CD14-positive monocyte (primary cell): ENCODE data around the gene A2M. TPM values are rescaled to one million over a fixed set of nuclear protein-coding genes. Genes with fewer than 3 reads are reported as not detected.

Experiments
- DNase-seq, 3 donors: peaks; one replicate each; pipeline ENCODE4 v3.0.0-alpha.2; 2011 to 2022
- H2AFZ ChIP-seq: 2 replicates; pipeline ENCODE4 v1.6.0; 2012; ENCODE audit warnings: mild to moderate bottlenecking, low read depth, low read length, inconsistent platforms; ENCODE audit not compliant: insufficient read depth, poor library complexity, severe bottlenecking
- H3K27ac ChIP-seq, 2 donors: 1 replicate in 1 of 2; 2 replicates in 1 of 2; pipeline ENCODE4 v1.5.1; 2012 to 2013; ENCODE audit warnings: low read length in 2 of 2, control low read depth in 1 of 2, inconsistent platforms in 1 of 2, low read depth in 1 of 2, mild to moderate bottlenecking in 1 of 2
- H3K27me3 ChIP-seq, 2 donors: one replicate each; pipeline versions ENCODE4 v1.6.0 to v1.6.1; 2011 to 2013; ENCODE audit warnings: low read length in 2 of 2; ENCODE audit not compliant: control insufficient read depth in 2 of 2, insufficient read depth in 2 of 2
- H3K36me3 ChIP-seq, 2 donors: replicated peaks in 1 of 2; 1 replicate in 1 of 2; 2 replicates in 1 of 2; pipeline versions ENCODE4 v1.5.1 to v1.6.1; 2012 to 2013; ENCODE audit warnings: low read length in 2 of 2, control low read depth in 1 of 2, inconsistent platforms in 1 of 2, mild to moderate bottlenecking in 1 of 2; ENCODE audit not compliant: insufficient read depth in 2 of 2, control insufficient read depth in 1 of 2
- H3K4me1 ChIP-seq, 2 donors: 1 replicate in 1 of 2; 2 replicates in 1 of 2; pipeline versions ENCODE4 v1.5.1 to v1.6.1; 2012 to 2013; ENCODE audit warnings: low read length in 2 of 2, control low read depth in 1 of 2, inconsistent platforms in 1 of 2, mild to moderate bottlenecking in 1 of 2, moderate library complexity in 1 of 2; ENCODE audit not compliant: insufficient read depth in 2 of 2, control insufficient read depth in 1 of 2
- H3K4me2 ChIP-seq: replicated peaks from 2 replicates; pipeline ENCODE3; 2012; ENCODE audit warnings: low read length, moderate library complexity, mild to moderate bottlenecking; ENCODE audit not compliant: poor library complexity, severe bottlenecking; ENCODE audit errors: extremely low read depth
- H3K4me3 ChIP-seq, 3 experiments: fragments of 200-600 bp in 1 of 3; sonication (generic) in 1 of 3; replicated peaks in 1 of 3; 1 replicate in 2 of 3; 2 replicates in 1 of 3; pipeline ENCODE4 v1.5.1; 2011 to 2013; ENCODE audit warnings: low read length in 3 of 3, mild to moderate bottlenecking in 3 of 3, control low read depth in 2 of 3, low read depth in 2 of 3, inconsistent platforms in 1 of 3, moderate library complexity in 1 of 3
- H3K79me2 ChIP-seq: 2 replicates; pipeline ENCODE4 v1.6.0; 2012; ENCODE audit warnings: mild to moderate bottlenecking, control low read depth, inconsistent platforms, low read length, moderate library complexity; ENCODE audit not compliant: insufficient read depth
- H3K9ac ChIP-seq: 2 replicates; pipeline ENCODE4 v1.6.0; 2017; ENCODE audit warnings: low read length, mild to moderate bottlenecking; ENCODE audit not compliant: insufficient read depth, poor library complexity, severe bottlenecking
- H3K9me3 ChIP-seq, 2 donors: replicated peaks in 1 of 2; 1 replicate in 1 of 2; 2 replicates in 1 of 2; pipeline versions ENCODE4 v1.5.1 to v1.6.1; 2012 to 2013; ENCODE audit warnings: low read length in 2 of 2, control low read depth in 1 of 2; ENCODE audit not compliant: control insufficient read depth in 1 of 2, insufficient read depth in 1 of 2
- H4K20me1 ChIP-seq: 2 replicates; pipeline ENCODE4 v1.6.0; 2012; ENCODE audit warnings: mild to moderate bottlenecking, low read length, control low read depth, moderate library complexity; ENCODE audit not compliant: insufficient read depth
- H3K27ac Mint-ChIP-seq, 7 donors: one replicate each; pipeline ENCODE4 v1.8.0; 2020; ENCODE audit warnings: mild to moderate bottlenecking in 7 of 7, mixed read lengths in 7 of 7, moderate library complexity in 6 of 7, inconsistent platforms in 2 of 7
- H3K27me3 Mint-ChIP-seq, 3 donors: one replicate each; pipeline ENCODE4 v1.8.0; 2021 to 2022; ENCODE audit warnings: low read depth in 3 of 3, mild to moderate bottlenecking in 3 of 3, mixed read lengths in 3 of 3, moderate library complexity in 3 of 3, inconsistent platforms in 1 of 3
- H3K36me3 Mint-ChIP-seq, 2 donors: one replicate each; pipeline ENCODE4 v1.8.0; 2020; ENCODE audit warnings: mixed read lengths in 2 of 2, inconsistent platforms in 1 of 2, mild to moderate bottlenecking in 1 of 2
- H3K4me1 Mint-ChIP-seq: one replicate; pipeline ENCODE4 v1.8.0; 2020; ENCODE audit warnings: mild to moderate bottlenecking, mixed read lengths
- H3K4me3 Mint-ChIP-seq, 2 donors: one replicate each; pipeline ENCODE4 v1.8.0; 2020; ENCODE audit warnings: mild to moderate bottlenecking in 2 of 2, mixed read lengths in 2 of 2, moderate library complexity in 1 of 2
- H3K9me3 Mint-ChIP-seq, 7 donors: one replicate each; pipeline ENCODE4 v1.8.0; 2020 to 2022; ENCODE audit warnings: mixed read lengths in 7 of 7, mild to moderate bottlenecking in 6 of 7, moderate library complexity in 6 of 7, inconsistent platforms in 2 of 7
- WGBS: methylation state at CpG from one replicate; pipeline ENCODE4 v1.1.5; 2013; ENCODE audit warnings: missing lambda C conversion rate; ENCODE audit not compliant: insufficient coverage; 5-methylcytosine and 5-hydroxymethylcytosine counted together
- intact Hi-C, 2 donors: fragments of 100-400 bp; cut with micrococcal nuclease; formaldehyde crosslinking; loops; one replicate each; pipeline versions ENCODE4 v1.15.0 to v1.15.1; 2023
- polyA plus RNA-seq, 3 donors: library from polyadenylated mRNA; depleted of rRNA in 1 of 3; unstranded in 2 of 3; stranded (reverse) in 1 of 3; fragments of 300-500 nt in 2 of 3; fragments of >200 nt in 1 of 3; fragmentation: Illumina TruSeq in 2 of 3; gene quantifications; 1 replicate in 2 of 3; 2 replicates in 1 of 3; pipeline ENCODE4 v1.2.3, GENCODE V29; 2012 to 2021
- TF ChIP-seq, protein P1 (sequence below): fragments of 200-600 bp; IDR thresholded peaks from one replicate; pipeline ENCODE4 v1.8.0; 2022; ENCODE audit warnings: antibody characterized with exemption, mild to moderate bottlenecking

Gene A2M
- polyA plus RNA-seq, 3 donors: 0.12 to 1.2 TPM; not detected in 1

GRCh38 chr12:9032202-9032964 is 83.3 kb downstream of the A2M start:
- Mint-ChIP-seq H3K4me1 (peaks cover 8% of the 10 kb centered on the region), H3K36me3 (no peaks in the 10 kb centered on the region), H3K27me3 (no peaks in the 10 kb centered on the region), H3K4me3 (no peak overlapping the region), H3K9me3 (peaks cover 0 to 3% (median 2%) of the 10 kb centered on the region in 7 donors), H3K27ac (peak overlapping the region in 5 of 7 donors; percentile 9 to 83 (median 55))
- H3K9me3 ChIP-seq: no peaks in the 10 kb centered on the region
- no peaks in the 10 kb centered on the region for H3K27me3 ChIP-seq
- no peak overlapping the region for H3K9ac ChIP-seq
- TF ChIP-seq, protein P1, sequence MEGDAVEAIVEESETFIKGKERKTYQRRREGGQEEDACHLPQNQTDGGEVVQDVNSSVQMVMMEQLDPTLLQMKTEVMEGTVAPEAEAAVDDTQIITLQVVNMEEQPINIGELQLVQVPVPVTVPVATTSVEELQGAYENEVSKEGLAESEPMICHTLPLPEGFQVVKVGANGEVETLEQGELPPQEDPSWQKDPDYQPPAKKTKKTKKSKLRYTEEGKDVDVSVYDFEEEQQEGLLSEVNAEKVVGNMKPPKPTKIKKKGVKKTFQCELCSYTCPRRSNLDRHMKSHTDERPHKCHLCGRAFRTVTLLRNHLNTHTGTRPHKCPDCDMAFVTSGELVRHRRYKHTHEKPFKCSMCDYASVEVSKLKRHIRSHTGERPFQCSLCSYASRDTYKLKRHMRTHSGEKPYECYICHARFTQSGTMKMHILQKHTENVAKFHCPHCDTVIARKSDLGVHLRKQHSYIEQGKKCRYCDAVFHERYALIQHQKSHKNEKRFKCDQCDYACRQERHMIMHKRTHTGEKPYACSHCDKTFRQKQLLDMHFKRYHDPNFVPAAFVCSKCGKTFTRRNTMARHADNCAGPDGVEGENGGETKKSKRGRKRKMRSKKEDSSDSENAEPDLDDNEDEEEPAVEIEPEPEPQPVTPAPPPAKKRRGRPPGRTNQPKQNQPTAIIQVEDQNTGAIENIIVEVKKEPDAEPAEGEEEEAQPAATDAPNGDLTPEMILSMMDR: no peak
- H3K4me2 ChIP-seq: no peak overlapping the region
- H3K36me3 ChIP-seq: no peaks in the 10 kb centered on the region
- H3K4me3 ChIP-seq: no peak overlapping the region
- H3K79me2 ChIP-seq: no peaks in the 10 kb centered on the region
- H3K27ac ChIP-seq: peak overlapping the region in 1 of 2 donors; percentile 30
- peak; percentile 59 to 79 (median 68) for DNase-seq
- H2AFZ ChIP-seq: peak overlapping the region; percentile 50
- no peaks in the 10 kb centered on the region for H4K20me1 ChIP-seq
- intact Hi-C loops: loop anchor here in 1 of 2 donors (5.0 to 10.0 kb wide), 2 partner anchors 80 to 348 kb away; no protein-coding TSS in a partner anchor
- 31% methylated on average over 4 of the region's 5 CpGs for WGBS
- H3K4me1 ChIP-seq: no peaks in the 10 kb centered on the region

- H3K27ac Mint-ChIP-seq: no peak overlapping the region
- H3K4me1 ChIP-seq: peaks cover 0 to 1% of the 10 kb centered on the region in 2 donors
Measured at GRCh38 chr12:9030776-9031175, 84.9 kb downstream of the A2M start.

More at GRCh38 chr12:9030776-9031175, 84.9 kb downstream of the A2M start:
- Histone ChIP-seq H3K4me2 (no peak overlapping the region), H3K79me2 (no peaks in the 10 kb centered on the region), H2AFZ (no peak overlapping the region), H3K27ac (no peak overlapping the region), H3K36me3 (no peaks in the 10 kb centered on the region), H3K27me3 (no peaks in the 10 kb centered on the region), H3K4me3 (no peak overlapping the region), H3K9me3 (no peaks in the 10 kb centered on the region), H3K9ac (no peak overlapping the region), H4K20me1 (no peaks in the 10 kb centered on the region)
- WGBS: 100% methylated on average over 1 of the region's 2 CpGs
- Mint-ChIP-seq H3K9me3 (peaks cover 0 to 3% (median 2%) of the 10 kb centered on the region in 7 donors), H3K27me3 (no peaks in the 10 kb centered on the region), H3K4me1 (peaks cover 8% of the 10 kb centered on the region), H3K36me3 (no peaks in the 10 kb centered on the region), H3K4me3 (no peak overlapping the region)
- no peak for DNase-seq
- TF ChIP-seq, protein P1: no peak
- intact Hi-C loops: loop anchor here in 1 of 2 donors (5.0 to 10.0 kb wide), 2 partner anchors 78 to 346 kb away; no protein-coding TSS in a partner anchor
